GM15510 (cell line): ENCODE results near the gene GOLGA6L26.
"Not testable (repeated sequence)": the region's sequence is repeated elsewhere in the genome, so short reads cannot be mapped to it uniquely, and the experiment has no call there.

Experiments used
- POLR2A ChIP-seq: IDR thresholded peaks from 3 replicates; pipeline ENCODE4 v1.6.1; 2011; ENCODE audit warnings: borderline replicate concordance; ENCODE audit not compliant: insufficient read length; ENCODE audit errors: extremely low read depth

The GOLGA6L26 gene, protein sequence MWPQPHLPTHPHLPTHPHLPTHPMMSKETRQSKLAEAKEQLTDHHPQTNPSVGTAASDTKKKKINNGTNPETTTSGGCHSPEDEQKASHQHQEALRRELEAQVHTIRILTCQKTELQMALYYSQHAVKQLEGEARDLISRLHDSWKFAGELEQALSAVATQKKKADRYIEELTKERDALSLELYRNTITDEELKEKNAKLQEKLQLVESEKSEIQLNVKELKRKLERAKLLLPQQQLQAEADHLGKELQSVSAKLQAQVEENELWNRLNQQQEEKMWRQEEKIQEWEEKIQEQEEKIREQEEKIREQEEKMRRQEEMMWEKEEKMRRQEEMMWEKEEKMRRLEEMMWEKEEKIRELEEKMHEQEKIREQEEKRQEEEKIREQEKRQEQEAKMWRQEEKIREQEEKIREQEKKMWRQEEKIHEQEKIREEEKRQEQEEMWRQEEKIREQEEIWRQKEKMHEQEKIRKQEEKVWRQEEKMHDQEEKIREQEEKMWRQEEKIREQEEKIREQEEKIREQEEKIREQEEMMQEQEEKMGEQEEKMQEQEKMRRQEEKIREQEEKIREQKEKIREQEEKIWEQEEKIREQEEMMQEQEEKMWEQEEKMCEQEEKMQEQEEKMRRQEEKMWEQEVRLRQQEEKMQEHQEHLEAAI

DNA sequence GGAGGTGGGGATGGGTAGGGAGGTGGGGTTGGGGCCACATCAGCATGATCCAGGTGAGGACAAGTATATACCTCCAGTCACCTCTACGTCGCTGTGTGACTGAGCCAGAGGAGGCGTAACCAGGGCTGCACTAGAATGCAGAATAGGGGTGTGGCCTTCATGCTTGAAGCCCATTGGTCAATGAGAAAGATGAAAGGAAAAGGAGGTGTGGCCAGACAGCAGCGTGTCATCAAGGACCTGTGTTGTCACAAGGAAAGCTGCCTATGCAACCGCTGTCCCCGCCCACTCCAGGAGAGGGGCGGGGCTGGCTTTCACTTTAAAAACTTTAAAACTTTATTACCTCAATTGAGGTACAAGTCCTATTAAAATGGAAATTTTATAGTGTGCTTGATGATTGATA lies at the start of gene GOLGA6L26:
Gene GOLGA6L26, minus strand, starts transcription at position 101 of the 400 bp plus-strand sequence. Its CDS starts 61 bp downstream, at position 40.
- TF ChIP-seq POLR2A: not testable (repeated sequence)

- no peak for TF ChIP-seq POLR2A
Measured at GRCh38 chr15:23372284-23372683, 38.3 kb upstream of the GOLGA6L26 start.

GRCh38 chr15:23370578-23370977 lies 36.6 kb upstream of the GOLGA6L26 start:
- no peak for TF ChIP-seq POLR2A

GRCh38 chr15:23354448-23354847 lies 20.5 kb upstream of the GOLGA6L26 start, which contains the start of gene GOLGA8S:
Gene GOLGA8S, plus strand, starts transcription at chr15:23354748. Its CDS starts 62 bp downstream, at chr15:23354810.
- not testable (repeated sequence) for TF ChIP-seq POLR2A

GRCh38 chr15:23303654-23304053 lies 30.3 kb downstream of the GOLGA6L26 start:
- TF ChIP-seq POLR2A: peak; percentile 35
